ENCODE results near the gene TUT7. TPM values are rescaled to one million over a fixed set of nuclear protein-coding genes. Genes with fewer than 3 reads are reported as not detected.
A peak's percentile ranks its signal among the peaks of the same experiment; 100 is the strongest.

Gene TUT7
- total RNA-seq, 1 donor, result 63.0 TPM

DNA sequence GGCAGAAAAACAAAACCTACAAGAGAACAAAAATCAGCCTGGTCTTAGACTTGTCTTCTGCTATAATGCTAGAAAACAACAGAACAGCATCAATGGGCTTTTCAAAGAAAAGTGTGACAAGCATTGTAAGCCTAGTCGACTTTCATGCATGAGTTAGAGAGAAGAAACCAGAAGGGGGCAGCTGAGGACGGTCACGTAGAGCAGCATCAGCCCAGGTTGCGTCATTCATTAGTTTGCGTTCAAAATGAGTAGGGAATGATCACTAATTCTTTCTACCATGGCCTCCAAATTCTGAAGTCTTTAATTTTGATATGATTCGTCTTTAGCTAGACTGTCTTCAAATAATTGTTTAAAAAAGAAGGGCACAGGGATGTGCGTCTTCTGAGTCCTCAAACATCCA, 67.2 kb downstream of the TUT7 start:
- DNase-seq (ENCODE audit: low read depth), result peak; percentile 70
- TF ChIP-seq, protein P1, sequence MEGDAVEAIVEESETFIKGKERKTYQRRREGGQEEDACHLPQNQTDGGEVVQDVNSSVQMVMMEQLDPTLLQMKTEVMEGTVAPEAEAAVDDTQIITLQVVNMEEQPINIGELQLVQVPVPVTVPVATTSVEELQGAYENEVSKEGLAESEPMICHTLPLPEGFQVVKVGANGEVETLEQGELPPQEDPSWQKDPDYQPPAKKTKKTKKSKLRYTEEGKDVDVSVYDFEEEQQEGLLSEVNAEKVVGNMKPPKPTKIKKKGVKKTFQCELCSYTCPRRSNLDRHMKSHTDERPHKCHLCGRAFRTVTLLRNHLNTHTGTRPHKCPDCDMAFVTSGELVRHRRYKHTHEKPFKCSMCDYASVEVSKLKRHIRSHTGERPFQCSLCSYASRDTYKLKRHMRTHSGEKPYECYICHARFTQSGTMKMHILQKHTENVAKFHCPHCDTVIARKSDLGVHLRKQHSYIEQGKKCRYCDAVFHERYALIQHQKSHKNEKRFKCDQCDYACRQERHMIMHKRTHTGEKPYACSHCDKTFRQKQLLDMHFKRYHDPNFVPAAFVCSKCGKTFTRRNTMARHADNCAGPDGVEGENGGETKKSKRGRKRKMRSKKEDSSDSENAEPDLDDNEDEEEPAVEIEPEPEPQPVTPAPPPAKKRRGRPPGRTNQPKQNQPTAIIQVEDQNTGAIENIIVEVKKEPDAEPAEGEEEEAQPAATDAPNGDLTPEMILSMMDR (IDR thresholded peaks at IDR 0.05; ENCODE audit: insufficient read depth, low read depth, low read length), result peak; percentile 52

DNA sequence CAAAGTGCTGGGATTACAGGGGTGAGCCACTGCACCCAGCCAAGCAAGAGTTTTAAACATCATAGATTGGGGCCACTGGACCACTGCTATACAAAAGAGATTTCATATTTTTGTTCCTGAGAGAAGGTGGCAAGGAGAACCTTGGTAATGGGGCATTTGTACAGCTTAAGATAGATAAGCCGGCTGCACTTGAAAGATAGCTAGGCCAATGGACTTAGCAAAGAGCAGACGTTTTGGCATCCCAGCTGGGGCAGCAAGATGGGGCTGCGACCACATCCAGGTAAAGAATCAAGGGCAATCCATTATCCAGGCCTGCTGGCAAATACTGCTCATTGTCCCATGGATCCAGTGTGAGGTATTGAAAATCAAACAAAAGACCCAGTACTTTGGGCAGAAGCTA, 67.9 kb downstream of the TUT7 start:
- TF ChIP-seq, protein P1 (IDR thresholded peaks at IDR 0.05; ENCODE audit: insufficient read depth, low read depth, low read length), result no peak
- no peak overlapping the region for H3K4me3 ChIP-seq (ENCODE audit: low read depth, low read length)
- no peak for DNase-seq (ENCODE audit: low read depth)

More for the DNA sequence above, 67.2 kb downstream of the TUT7 start:
- H3K4me3 ChIP-seq (ENCODE audit: low read depth, low read length), result no peak overlapping the region

DNA sequence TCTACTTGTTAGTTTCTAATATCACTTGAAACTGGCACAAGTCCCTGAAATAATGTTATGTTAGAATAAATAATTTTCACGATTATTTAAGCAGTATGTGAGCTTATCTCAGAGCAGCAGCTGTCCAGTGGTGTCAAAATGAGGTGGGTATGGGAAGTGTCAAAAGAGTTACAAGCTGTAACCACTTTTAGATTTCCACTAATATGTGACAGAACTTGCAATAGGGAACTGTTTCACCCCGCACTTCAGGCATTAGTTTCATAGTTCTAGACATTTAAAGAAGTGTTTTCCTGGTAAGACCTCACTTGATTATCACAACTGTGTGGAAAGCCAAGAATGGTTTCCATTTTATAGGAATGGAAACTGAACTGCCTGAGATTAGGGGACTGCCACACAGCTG, 68.9 kb downstream of the TUT7 start:
- H3K4me3 ChIP-seq (ENCODE audit: low read depth, low read length), result no peak overlapping the region
- TF ChIP-seq, protein P1 (IDR thresholded peaks at IDR 0.05; ENCODE audit: insufficient read depth, low read depth, low read length), result no peak
- no peak for DNase-seq (ENCODE audit: low read depth)

DNA sequence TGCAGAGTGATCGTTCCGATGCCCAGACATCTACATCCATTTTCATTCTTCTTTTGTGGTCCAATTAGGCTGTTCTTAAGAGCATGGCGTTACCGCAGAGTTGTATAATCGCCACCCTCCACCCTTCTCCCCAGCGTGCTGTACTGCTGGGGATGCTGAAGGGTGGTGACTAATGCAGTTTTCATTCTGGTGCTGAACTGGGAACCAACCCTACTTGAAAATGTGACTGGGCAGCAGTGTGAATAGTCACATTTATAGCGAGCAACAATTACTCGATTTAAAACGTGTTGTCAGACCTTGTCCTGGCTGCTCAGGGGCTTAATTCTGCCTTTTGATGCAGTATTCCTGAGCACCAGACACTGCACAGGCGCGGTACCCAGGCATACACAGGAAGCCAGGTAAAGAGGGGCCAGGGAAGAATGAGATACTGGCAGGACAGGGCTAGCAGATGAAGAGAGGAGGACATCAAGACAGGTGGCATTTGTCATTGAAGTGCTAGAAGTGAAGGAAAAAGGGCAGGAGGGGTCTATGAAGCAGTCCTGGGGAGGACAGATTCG, 71.2 kb downstream of the TUT7 start:
- peak overlapping the region; percentile 83 for H3K4me3 ChIP-seq (ENCODE audit: low read depth, low read length)
- TF ChIP-seq, protein P1 (IDR thresholded peaks at IDR 0.05; ENCODE audit: insufficient read depth, low read depth, low read length), result no peak
- DNase-seq (ENCODE audit: low read depth), result peak; percentile 86

DNA sequence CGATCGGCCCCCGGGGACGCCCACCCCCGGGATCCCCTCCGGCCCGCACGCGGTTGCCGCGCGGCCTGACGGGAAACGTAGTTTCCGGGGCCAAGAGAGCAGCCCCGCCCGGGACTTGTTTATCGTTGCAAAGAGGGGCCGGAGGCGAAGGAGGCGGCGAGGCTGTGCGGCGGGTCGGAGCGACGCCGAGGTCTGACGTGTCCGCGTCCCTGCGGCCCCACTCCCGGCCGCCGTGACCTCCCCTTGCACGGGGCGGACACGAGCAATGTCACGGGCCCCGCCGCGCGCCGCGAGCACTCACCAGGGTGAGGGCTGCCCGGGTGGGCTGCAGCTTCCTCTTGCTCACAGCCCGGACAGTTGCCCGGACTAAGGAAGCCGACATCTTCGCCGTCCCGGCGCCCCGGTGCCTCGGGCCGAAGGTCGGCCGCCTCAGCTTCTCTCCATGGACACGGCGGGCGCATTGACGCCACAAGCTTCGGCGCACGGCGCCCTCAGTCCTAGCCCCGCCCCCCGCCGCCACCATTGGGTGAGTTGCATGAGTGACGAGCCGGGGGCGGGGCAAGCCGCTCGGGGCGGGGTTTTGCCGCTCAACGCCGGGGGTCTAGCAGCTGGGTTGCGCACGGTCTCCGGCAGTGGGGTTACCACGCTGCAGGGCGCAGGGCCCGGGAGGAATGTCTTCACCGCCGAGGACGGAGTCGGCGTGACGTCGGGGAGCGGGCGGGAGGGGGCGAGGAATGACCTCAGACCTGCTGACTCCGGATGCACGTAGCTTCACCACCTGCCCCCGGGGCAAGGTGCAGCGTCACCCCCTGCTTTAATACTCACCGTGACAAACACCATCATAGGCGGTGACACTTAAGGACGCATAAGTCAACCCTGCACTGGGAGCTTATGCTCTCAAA, 71.9 kb downstream of the TUT7 start, which contains the start of gene ISCA1:
Gene ISCA1 (minus strand): TSS at position 462 of the 902 bp plus-strand sequence. CDS start 80 bp downstream, at position 382.
- TF ChIP-seq, protein P1 (IDR thresholded peaks at IDR 0.05; ENCODE audit: insufficient read depth, low read depth, low read length), result no peak
- peak; percentile 94 for DNase-seq (ENCODE audit: low read depth)
- peak within 1 kb of the TSS; percentile 83 for H3K4me3 ChIP-seq (ENCODE audit: low read depth, low read length)

DNA sequence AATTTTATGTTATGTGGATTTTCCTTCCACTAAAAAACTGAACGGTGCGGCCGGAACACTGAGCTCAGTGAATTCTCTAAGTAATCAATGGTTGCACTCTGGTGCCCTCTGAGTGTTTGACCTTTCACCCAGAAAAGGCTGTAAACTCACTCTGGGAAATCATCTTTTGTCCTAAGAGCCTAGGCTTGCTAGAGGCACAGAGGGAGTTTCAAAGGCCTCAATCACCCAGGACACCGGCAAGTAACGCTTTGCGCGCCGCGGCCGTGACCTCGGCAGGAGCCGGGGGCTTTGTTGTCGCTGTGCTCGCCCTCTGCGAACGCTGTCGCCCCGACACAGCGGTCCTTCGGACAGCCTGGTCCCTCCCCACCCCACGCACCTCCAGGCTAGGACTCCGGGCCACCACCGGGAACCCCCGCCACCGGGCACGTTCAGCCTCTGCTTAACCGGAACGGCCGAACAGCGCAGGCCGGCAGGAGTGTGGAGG, 72.6 kb downstream of the TUT7 start:
- TF ChIP-seq, protein P1 (IDR thresholded peaks at IDR 0.05; ENCODE audit: insufficient read depth, low read depth, low read length), result no peak
- H3K4me3 ChIP-seq (ENCODE audit: low read depth, low read length), result peak overlapping the region; percentile 83
- peak; percentile 28 for DNase-seq (ENCODE audit: low read depth)
